ENCODE results near the gene MYL5. TPM values are rescaled to one million over a fixed set of nuclear protein-coding genes. Genes with fewer than 3 reads are reported as not detected.
"Not testable (repeated sequence)": the region's sequence is repeated elsewhere in the genome, so short reads cannot be mapped to it uniquely, and the experiment has no call there.

MYL5 gene
- total RNA-seq, 2 experiments from 2014 or later: 11.6 to 19.3 TPM

GRCh38 chr4:704198-704891 is 30.0 kb downstream of the MYL5 start:
- Mint-ChIP-seq H3K4me1 (ENCODE audit: low read depth) (peaks cover 26% of the 10 kb centered on the region), H3K36me3 (ENCODE audit: low read depth) (peaks cover 5% of the 10 kb centered on the region), H3K27ac (no peak overlapping the region), H3K9me3 (ENCODE audit: insufficient read depth) (no peaks in the 10 kb centered on the region), H3K27me3 (ENCODE audit: low read depth) (peaks cover 5% of the 10 kb centered on the region), H3K4me3 (no peak overlapping the region)
- ChIA-PET POLR2A (no interaction called here), CTCF (no interaction called here)
- no peak for DNase-seq
- ATAC-seq: no peak

- ChIA-PET POLR2A (interaction anchor here (0.6 to 1.0 kb wide), 2 partner anchors 12 to 31 kb away, joined by 5 read pairs; partner anchors contain the start of genes ATP5ME and MYL5), CTCF (no interaction called here)
- peaks cover 5% of the 10 kb centered on the region for H3K27me3 Mint-ChIP-seq (ENCODE audit: low read depth)
- peaks cover 23% of the 10 kb centered on the region for H3K4me1 Mint-ChIP-seq (ENCODE audit: low read depth)
- H3K27ac Mint-ChIP-seq: no peak overlapping the region
- ATAC-seq (no peak), DNase-seq (no peak)
- H3K4me3 Mint-ChIP-seq: peak overlapping the region; percentile 71
- H3K36me3 Mint-ChIP-seq (ENCODE audit: low read depth): peaks cover 10% of the 10 kb centered on the region
- no peaks in the 10 kb centered on the region for H3K9me3 Mint-ChIP-seq (ENCODE audit: insufficient read depth)
Observed at GRCh38 chr4:704971-705277, 30.6 kb downstream of the MYL5 start.

- peak; percentile 97 for DNase-seq
- Mint-ChIP-seq H3K27ac (peak within 1 kb of the TSS; percentile 75), H3K9me3 (ENCODE audit: insufficient read depth) (no peaks in the 10 kb centered on the region), H3K4me3 (peak within 1 kb of the TSS; percentile 71), H3K36me3 (ENCODE audit: low read depth) (peaks cover 13% of the 10 kb centered on the region), H3K4me1 (ENCODE audit: low read depth) (peaks cover 17% of the 10 kb centered on the region), H3K27me3 (ENCODE audit: low read depth) (peaks cover 5% of the 10 kb centered on the region)
- ChIA-PET CTCF (no interaction called here), POLR2A (interaction anchor here (0.6 to 1.0 kb wide), 2 partner anchors 13 to 31 kb away, joined by 5 read pairs; partner anchors contain the start of genes ATP5ME and MYL5)
- peak; percentile 98 for ATAC-seq
Observed at GRCh38 chr4:705278-706082, 31.1 kb downstream of the MYL5 start, which contains the start of gene PCGF3. TSS of gene PCGF3 (plus strand) at chr4:705832. CDS start at chr4:733681, 27,849 bp downstream.

GRCh38 chr4:706083-706633 is 31.8 kb downstream of the MYL5 start:
- H3K27ac Mint-ChIP-seq; H3K9me3 Mint-ChIP-seq (ENCODE audit: insufficient read depth); POLR2A ChIA-PET; CTCF ChIA-PET; ATAC-seq; DNase-seq; H3K27me3 Mint-ChIP-seq (ENCODE audit: low read depth): not testable (repeated sequence)
- Mint-ChIP-seq H3K4me1 (ENCODE audit: low read depth) (peaks cover 13% of the 10 kb centered on the region), H3K36me3 (ENCODE audit: low read depth) (peaks cover 18% of the 10 kb centered on the region), H3K4me3 (peak overlapping the region; percentile 25)

- Mint-ChIP-seq H3K9me3 (ENCODE audit: insufficient read depth) (no peaks in the 10 kb centered on the region), H3K4me1 (ENCODE audit: low read depth) (peaks cover 13% of the 10 kb centered on the region), H3K4me3 (no peak overlapping the region), H3K27ac (no peak overlapping the region), H3K36me3 (ENCODE audit: low read depth) (peaks cover 18% of the 10 kb centered on the region), H3K27me3 (ENCODE audit: low read depth) (peaks cover 5% of the 10 kb centered on the region)
- no peak for DNase-seq
- ChIA-PET CTCF (no interaction called here), POLR2A (no interaction called here)
- no peak for ATAC-seq
Observed at GRCh38 chr4:706834-707598, 32.7 kb downstream of the MYL5 start.

GRCh38 chr4:707929-708630 is 33.7 kb downstream of the MYL5 start:
- ChIA-PET POLR2A (no interaction called here), CTCF (no interaction called here)
- Mint-ChIP-seq H3K36me3 (ENCODE audit: low read depth) (peaks cover 18% of the 10 kb centered on the region), H3K27me3 (ENCODE audit: low read depth) (no peaks in the 10 kb centered on the region), H3K9me3 (ENCODE audit: insufficient read depth) (no peaks in the 10 kb centered on the region), H3K4me3 (no peak overlapping the region), H3K27ac (no peak overlapping the region), H3K4me1 (ENCODE audit: low read depth) (peaks cover 13% of the 10 kb centered on the region)
- DNase-seq (no peak), ATAC-seq (no peak)

- H3K27me3 Mint-ChIP-seq (ENCODE audit: low read depth): no peaks in the 10 kb centered on the region
- no peak overlapping the region for H3K27ac Mint-ChIP-seq
- peaks cover 18% of the 10 kb centered on the region for H3K36me3 Mint-ChIP-seq (ENCODE audit: low read depth)
- POLR2A ChIA-PET: no interaction called here
- no peak overlapping the region for H3K4me3 Mint-ChIP-seq
- H3K4me1 Mint-ChIP-seq (ENCODE audit: low read depth): peaks cover 13% of the 10 kb centered on the region
- DNase-seq (no peak), ATAC-seq (no peak)
- CTCF ChIA-PET: no interaction called here
- no peaks in the 10 kb centered on the region for H3K9me3 Mint-ChIP-seq (ENCODE audit: insufficient read depth)
Observed at GRCh38 chr4:708631-708933, 34.2 kb downstream of the MYL5 start.

GRCh38 chr4:709348-709747 is 35.0 kb downstream of the MYL5 start:
- POLR2A ChIA-PET: no interaction called here
- no peak for DNase-seq
- no peak overlapping the region for H3K4me3 Mint-ChIP-seq
- no peak overlapping the region for H3K27ac Mint-ChIP-seq
- CTCF ChIA-PET: no interaction called here
- H3K9me3 Mint-ChIP-seq (ENCODE audit: insufficient read depth): no peaks in the 10 kb centered on the region
- no peak for ATAC-seq
- peaks cover 18% of the 10 kb centered on the region for H3K36me3 Mint-ChIP-seq (ENCODE audit: low read depth)
- H3K4me1 Mint-ChIP-seq (ENCODE audit: low read depth): peaks cover 13% of the 10 kb centered on the region
- H3K27me3 Mint-ChIP-seq (ENCODE audit: low read depth): no peaks in the 10 kb centered on the region

GRCh38 chr4:710116-710515 is 35.8 kb downstream of the MYL5 start:
- Mint-ChIP-seq H3K4me1 (ENCODE audit: low read depth) (peaks cover 13% of the 10 kb centered on the region), H3K27me3 (ENCODE audit: low read depth) (no peaks in the 10 kb centered on the region), H3K4me3 (no peak overlapping the region), H3K36me3 (ENCODE audit: low read depth) (peaks cover 20% of the 10 kb centered on the region), H3K27ac (no peak overlapping the region), H3K9me3 (ENCODE audit: insufficient read depth) (no peaks in the 10 kb centered on the region)
- ATAC-seq (no peak), DNase-seq (no peak)
- ChIA-PET CTCF (no interaction called here), POLR2A (no interaction called here)

GRCh38 chr4:710916-711315 is 36.6 kb downstream of the MYL5 start:
- H3K36me3 Mint-ChIP-seq (ENCODE audit: low read depth): peaks cover 20% of the 10 kb centered on the region
- peaks cover 12% of the 10 kb centered on the region for H3K4me1 Mint-ChIP-seq (ENCODE audit: low read depth)
- DNase-seq (no peak), ATAC-seq (no peak)
- H3K27ac Mint-ChIP-seq: no peak overlapping the region
- ChIA-PET CTCF (no interaction called here), POLR2A (no interaction called here)
- H3K27me3 Mint-ChIP-seq (ENCODE audit: low read depth): no peaks in the 10 kb centered on the region
- no peak overlapping the region for H3K4me3 Mint-ChIP-seq
- H3K9me3 Mint-ChIP-seq (ENCODE audit: insufficient read depth): no peaks in the 10 kb centered on the region

GRCh38 chr4:712093-712492 is 37.8 kb downstream of the MYL5 start:
- DNase-seq: no peak
- no peak overlapping the region for H3K4me3 Mint-ChIP-seq
- ATAC-seq: no peak
- CTCF ChIA-PET: no interaction called here
- peaks cover 15% of the 10 kb centered on the region for H3K4me1 Mint-ChIP-seq (ENCODE audit: low read depth)
- H3K27ac Mint-ChIP-seq: no peak overlapping the region
- peaks cover 20% of the 10 kb centered on the region for H3K36me3 Mint-ChIP-seq (ENCODE audit: low read depth)
- H3K9me3 Mint-ChIP-seq (ENCODE audit: insufficient read depth): no peaks in the 10 kb centered on the region
- no peaks in the 10 kb centered on the region for H3K27me3 Mint-ChIP-seq (ENCODE audit: low read depth)
- POLR2A ChIA-PET: no interaction called here

Measured in activated CD8-positive, alpha-beta T cell treated with anti-CD3 and anti-CD28 coated beads, Interleukin-2, amount 10 ng/mL, durations not matched to agents 7 days and 5 days (primary cell).